Hepatocyte (in vitro differentiated cells): ENCODE measurements around the gene PLXNB2.

Experiments
- CTCF ChIP-seq: fragments of 200-600 bp; sonication (generic); IDR thresholded peaks from 2 replicates; pipeline ENCODE4 v1.5.1; 2016; ENCODE audit warnings: antibody characterized with exemption, mild to moderate bottlenecking; ENCODE audit not compliant: poor library complexity
- EZH2 ChIP-seq: fragments of 200-600 bp; sonication (generic); IDR thresholded peaks from 2 replicates; pipeline ENCODE4 v1.6.1; 2016; ENCODE audit warnings: antibody characterized with exemption, mild to moderate bottlenecking, borderline replicate concordance
- EZH2phosphoT487 ChIP-seq: fragments of 200-600 bp; sonication (generic); IDR thresholded peaks from one replicate; pipeline ENCODE4 v1.6.1; 2018; ENCODE audit warnings: antibody characterized with exemption, mild to moderate bottlenecking, low read depth, moderate library complexity; ENCODE audit not compliant: unreplicated experiment, severe bottlenecking

DNA sequence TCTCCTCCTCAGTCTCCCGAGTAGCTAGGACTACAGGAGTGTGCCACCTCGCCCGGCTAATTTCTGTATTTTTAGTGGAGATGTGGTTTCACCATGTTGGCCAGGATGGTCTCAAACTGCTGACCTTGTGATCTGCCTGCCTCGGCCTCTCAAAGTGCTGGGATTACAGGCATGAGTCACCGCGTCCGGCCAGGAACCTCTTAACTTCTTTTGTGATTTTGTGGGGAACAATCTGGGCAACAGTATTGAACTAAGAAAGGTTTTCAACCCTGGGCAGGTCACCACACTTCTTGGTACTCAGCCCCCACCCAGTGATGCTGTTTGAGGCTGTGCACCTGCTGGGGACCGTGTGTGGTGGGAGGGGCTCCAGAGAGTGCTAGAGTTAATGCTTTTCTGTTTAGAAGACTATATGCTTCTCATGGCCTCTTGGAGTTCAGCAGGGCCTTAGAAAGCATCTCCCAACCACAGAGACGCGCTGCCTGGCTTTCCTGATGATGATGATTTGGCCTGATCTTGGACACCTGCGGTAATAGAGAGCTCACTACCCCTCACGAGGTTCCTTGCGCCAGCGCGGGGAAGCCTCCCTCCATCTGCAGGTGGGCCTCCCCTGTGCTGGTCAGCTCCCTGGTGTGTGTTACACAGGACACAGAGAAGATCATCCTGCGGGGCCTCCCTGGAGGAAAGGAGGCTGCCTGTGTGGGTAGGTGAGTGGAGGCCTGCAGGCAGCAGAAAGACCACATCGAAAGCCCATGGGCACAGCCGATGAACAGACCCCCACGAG lies 18.2 kb upstream of the PLXNB2 start:
- no peak for TF ChIP-seq CTCF
- no peak for TF ChIP-seq EZH2phosphoT487
- TF ChIP-seq EZH2: no peak
